GM18870 (cell line): Measurements from ENCODE around the gene PRKACA.

Source experiments
- ATAC-seq: cut with Tn5 transposase; IDR thresholded peaks from one replicate; pipeline ENCODE4 v1.9.1; 2021; ENCODE audit warnings: moderate library complexity; ENCODE audit not compliant: unreplicated experiment

PRKACA gene

GRCh38 chr19:14073261-14073924 is 44.2 kb downstream of the PRKACA start:
- ATAC-seq, result peak; percentile 44

GRCh38 chr19:14072535-14073260 is 44.9 kb downstream of the PRKACA start, which contains the start of gene MISP3:
TSS of gene MISP3 (plus strand) at chr19:14072786. CDS start at chr19:14073310, 524 bp downstream.
- no peak for ATAC-seq

- no peak for ATAC-seq
These were observed 47.1 kb downstream of the PRKACA start for GRCh38 chr19:14070268-14071050.

- no peak for ATAC-seq
These were observed 51.4 kb downstream of the PRKACA start for GRCh38 chr19:14066134-14066533.

- no peak for ATAC-seq
These were observed 54.5 kb downstream of the PRKACA start for GRCh38 chr19:14063105-14063504.

- no peak for ATAC-seq
These were observed 55.1 kb downstream of the PRKACA start for GRCh38 chr19:14062558-14062855.

GRCh38 chr19:14061751-14062557 is 55.6 kb downstream of the PRKACA start, which contains the start of gene PALM3:
TSS of gene PALM3 (minus strand) at chr19:14062076. CDS start at chr19:14061980, 96 bp downstream.
- no peak for ATAC-seq

- ATAC-seq, result no peak
These were observed 56.3 kb downstream of the PRKACA start for GRCh38 chr19:14061081-14061749.

- no peak for ATAC-seq
These were observed 57.9 kb downstream of the PRKACA start for GRCh38 chr19:14059652-14060155.

GRCh38 chr19:14059093-14059480 is 58.5 kb downstream of the PRKACA start:
- no peak for ATAC-seq

- no peak for ATAC-seq
These were observed 59.1 kb downstream of the PRKACA start for GRCh38 chr19:14058182-14059092.

- ATAC-seq, result no peak
These were observed 60.7 kb downstream of the PRKACA start for GRCh38 chr19:14056741-14057356.

GRCh38 chr19:14056069-14056666 is 61.4 kb downstream of the PRKACA start:
- no peak for ATAC-seq

- ATAC-seq, result no peak
These were observed 62.2 kb downstream of the PRKACA start for GRCh38 chr19:14055396-14055795.

- no peak for ATAC-seq
These were observed 62.8 kb downstream of the PRKACA start for GRCh38 chr19:14054721-14055120.

- no peak for ATAC-seq
These were observed 63.5 kb downstream of the PRKACA start for GRCh38 chr19:14054099-14054498.

- no peak for ATAC-seq
These were observed 64.1 kb downstream of the PRKACA start for GRCh38 chr19:14053500-14053899.

- ATAC-seq, result no peak
These were observed 64.5 kb downstream of the PRKACA start for GRCh38 chr19:14053032-14053431.
